B cell (primary cell): ENCODE results near the gene SYNPR. TPM values are rescaled to one million over a fixed set of nuclear protein-coding genes. Genes with fewer than 3 reads are reported as not detected.

ENCODE experiments used
- ATAC-seq: fragments of 200-7000 bp; cut with Tn5 transposase; one replicate; pipeline ENCODE4 v1.10.0; 2021; ENCODE audit warnings: low read depth, mild to moderate bottlenecking, moderate number of reproducible peaks, moderate library complexity
- CTCF ChIA-PET: fragments of 350-600 bp; sonication (Branson Sonifier 250); formaldehyde crosslinking; loops from one replicate; lab custom pipeline; 2021; ENCODE audit warnings: antibody characterized with exemption, inconsistent platforms; lab: Charles Lee
- POLR2A ChIA-PET: fragments of 350-600 bp; sonication (Branson Sonifier 250); formaldehyde crosslinking; loops from one replicate; lab custom pipeline; 2021; ENCODE audit warnings: antibody characterized with exemption; lab: Charles Lee
- DNase-seq: peaks from one replicate; pipeline ENCODE4 v3.0.0; 2013
- H2AFZ ChIP-seq: 2 replicates; pipeline ENCODE4 v1.6.1; 2012; ENCODE audit warnings: mild to moderate bottlenecking, low read depth, low read length; ENCODE audit not compliant: insufficient read depth, poor library complexity, severe bottlenecking
- H3K27ac ChIP-seq, 2 donors: 1 replicate in 1 of 2; 2 replicates in 1 of 2; pipeline ENCODE4 v1.5.1; 2012 to 2013; ENCODE audit warnings: low read length in 2 of 2, mild to moderate bottlenecking in 2 of 2, moderate library complexity in 1 of 2
- H3K27me3 ChIP-seq, 4 experiments: fragments of 200-600 bp in 1 of 4; sonication (generic) in 1 of 4; replicated peaks in 1 of 4; 1 replicate in 2 of 4; 2 replicates in 2 of 4; pipeline versions ENCODE4 v1.6.1 to v1.7.0; 2013 to 2016; ENCODE audit warnings: low read length in 3 of 4, mild to moderate bottlenecking in 2 of 4, mixed read lengths in 1 of 4, moderate library complexity in 1 of 4; ENCODE audit not compliant: insufficient read depth in 4 of 4, control insufficient read depth in 3 of 4; ENCODE audit errors: control extremely low read depth in 1 of 4
- H3K36me3 ChIP-seq, 2 experiments: replicated peaks in 1 of 2; 1 replicate in 1 of 2; 2 replicates in 1 of 2; pipeline versions ENCODE4 v1.6.1 to v1.7.1; 2013; ENCODE audit warnings: low read length in 1 of 2; ENCODE audit not compliant: insufficient read depth in 2 of 2, control insufficient read depth in 1 of 2; ENCODE audit errors: control extremely low read depth in 1 of 2, extremely low read depth in 1 of 2
- H3K4me1 ChIP-seq, 2 donors: fragments of 200-600 bp in 1 of 2; sonication (generic) in 1 of 2; 1 replicate in 1 of 2; 2 replicates in 1 of 2; pipeline versions ENCODE4 v1.5.1 to v1.6.1; 2013 to 2017; ENCODE audit warnings: low read length in 2 of 2; ENCODE audit not compliant: control insufficient read depth in 2 of 2, insufficient read depth in 2 of 2
- H3K4me2 ChIP-seq: replicated peaks from 2 replicates; pipeline ENCODE3; 2012; ENCODE audit warnings: mild to moderate bottlenecking, low read depth, low read length; ENCODE audit not compliant: poor library complexity, severe bottlenecking
- H3K4me3 ChIP-seq, 5 experiments: fragments of 200-600 bp in 1 of 5; sonication (generic) in 1 of 5; 1 replicate in 3 of 5; 2 replicates in 2 of 5; pipeline versions ENCODE4 v1.5.1 to v1.7.0; 2011 to 2016; ENCODE audit warnings: low read length in 4 of 5, mild to moderate bottlenecking in 4 of 5, low read depth in 2 of 5, control low read depth in 1 of 5, moderate library complexity in 1 of 5; ENCODE audit not compliant: insufficient read depth in 1 of 5; ENCODE audit errors: control extremely low read depth in 1 of 5, extremely low read depth in 1 of 5
- H3K79me2 ChIP-seq: fragments of 200-600 bp; sonication (generic); one replicate; pipeline ENCODE4 v1.6.0; 2016; ENCODE audit warnings: low read length; ENCODE audit not compliant: control insufficient read depth, insufficient read depth
- H3K9ac ChIP-seq: fragments of 200-600 bp; sonication (generic); 2 replicates; pipeline ENCODE4 v1.6.1; 2017; ENCODE audit warnings: mild to moderate bottlenecking, low read length, moderate library complexity
- H3K9me3 ChIP-seq, 3 donors: one replicate each; pipeline versions ENCODE4 v1.6.1 to v1.7.1; 2013; ENCODE audit warnings: low read length in 2 of 3; ENCODE audit not compliant: control insufficient read depth in 2 of 3, insufficient read depth in 1 of 3; ENCODE audit errors: control extremely low read depth in 1 of 3
- H4K20me1 ChIP-seq: 2 replicates; pipeline ENCODE4 v1.6.0; 2012; ENCODE audit warnings: mild to moderate bottlenecking, low read length; ENCODE audit not compliant: insufficient read depth, control insufficient read depth, poor library complexity, severe bottlenecking
- H3K27ac Mint-ChIP-seq: one replicate; pipeline ENCODE4 v1.8.0; 2021; ENCODE audit warnings: mixed read lengths
- H3K27me3 Mint-ChIP-seq: one replicate; pipeline ENCODE4 v1.8.0; 2021; ENCODE audit warnings: mixed read lengths
- H3K4me1 Mint-ChIP-seq: one replicate; pipeline ENCODE4 v1.8.0; 2021; ENCODE audit warnings: mixed read lengths
- H3K4me3 Mint-ChIP-seq: one replicate; pipeline ENCODE4 v1.8.0; 2021; ENCODE audit warnings: mixed read lengths
- H3K9me3 Mint-ChIP-seq: one replicate; pipeline ENCODE4 v1.8.0; 2022; ENCODE audit warnings: mixed read lengths; ENCODE audit not compliant: insufficient read depth
- CTCF ChIP-seq: fragments of 200-600 bp; IDR thresholded peaks from one replicate; pipeline ENCODE4 v1.8.0; 2022; ENCODE audit warnings: antibody characterized with exemption, mild to moderate bottlenecking
- EZH2 ChIP-seq: IDR thresholded peaks from 2 replicates; pipeline ENCODE4 v1.6.1; 2012; ENCODE audit warnings: borderline replicate concordance, low read depth, mild to moderate bottlenecking, moderate library complexity, low read length; ENCODE audit not compliant: insufficient read depth, poor library complexity, severe bottlenecking
- WGBS: methylation state at CpG from one replicate; pipeline ENCODE4 v1.1.5; 2013; ENCODE audit warnings: missing lambda C conversion rate; ENCODE audit not compliant: insufficient coverage; 5-methylcytosine and 5-hydroxymethylcytosine counted together
- intact Hi-C: fragments of 100-400 bp; cut with micrococcal nuclease; formaldehyde crosslinking; loops from one replicate; pipeline ENCODE4 v1.10.0; 2022
- polyA plus RNA-seq: library from polyadenylated mRNA; depleted of rRNA; stranded (reverse); fragments of >200 nt; gene quantifications from 2 replicates; pipeline ENCODE4 v1.2.3, GENCODE V29; 2012
- total RNA-seq, 2 donors: library from RNA; stranded (reverse); fragments of 120-200 nt in 1 of 2; gene quantifications; 1 replicate in 1 of 2; 2 replicates in 1 of 2; pipeline versions ENCODE4 v1.2.3 to v1.2.4, GENCODE V29; 2013 to 2022

The SYNPR gene
- total and polyA plus RNA-seq, 2 donors (not counting 1 experiment from before 2014, with no cell fraction given), result not detected

DNA sequence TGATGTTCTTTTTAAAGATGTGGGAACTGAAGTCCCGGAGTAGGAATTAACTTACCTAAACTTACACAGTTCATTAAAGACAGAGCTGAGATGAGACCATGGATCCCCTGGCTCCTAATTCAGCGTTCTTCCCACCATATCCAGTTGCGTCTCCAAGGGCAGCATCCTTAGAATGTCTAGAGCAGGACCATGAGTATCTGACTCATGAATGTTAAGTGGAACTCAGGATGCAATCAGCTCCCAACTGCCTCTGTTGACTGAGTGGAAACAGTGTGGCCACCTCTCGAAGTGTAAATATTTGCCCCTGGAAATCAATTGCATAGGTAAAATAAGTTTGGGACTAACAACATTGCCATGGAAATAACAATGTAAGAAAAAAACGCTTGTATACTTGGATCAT lies 376.8 kb downstream of the SYNPR start:
- H3K4me3 Mint-ChIP-seq, result no peak overlapping the region
- ATAC-seq (no peak), DNase-seq (no peak)
- POLR2A ChIA-PET, result no interaction called here
- H3K27ac Mint-ChIP-seq, result no peak overlapping the region
- Histone ChIP-seq H3K4me2 (no peak overlapping the region), H2AFZ (no peak overlapping the region), H3K27me3 (no peaks in the 10 kb centered on the region), H4K20me1 (no peaks in the 10 kb centered on the region), H3K4me1 (no peaks in the 10 kb centered on the region), H3K36me3 (no peaks in the 10 kb centered on the region), H3K9me3 (no peaks in the 10 kb centered on the region), H3K9ac (no peak overlapping the region), H3K4me3 (no peak overlapping the region), H3K79me2 (no peaks in the 10 kb centered on the region), H3K27ac (no peak overlapping the region)
- no peaks in the 10 kb centered on the region for H3K27me3 Mint-ChIP-seq
- H3K4me1 Mint-ChIP-seq, result no peaks in the 10 kb centered on the region
- no peaks in the 10 kb centered on the region for H3K9me3 Mint-ChIP-seq
- 86% methylated on average over 2 of the region's 5 CpGs for WGBS
- intact Hi-C loops, result no loop called here
- TF ChIP-seq EZH2 (no peak), CTCF (no peak)
- CTCF ChIA-PET, result no interaction called here

DNA sequence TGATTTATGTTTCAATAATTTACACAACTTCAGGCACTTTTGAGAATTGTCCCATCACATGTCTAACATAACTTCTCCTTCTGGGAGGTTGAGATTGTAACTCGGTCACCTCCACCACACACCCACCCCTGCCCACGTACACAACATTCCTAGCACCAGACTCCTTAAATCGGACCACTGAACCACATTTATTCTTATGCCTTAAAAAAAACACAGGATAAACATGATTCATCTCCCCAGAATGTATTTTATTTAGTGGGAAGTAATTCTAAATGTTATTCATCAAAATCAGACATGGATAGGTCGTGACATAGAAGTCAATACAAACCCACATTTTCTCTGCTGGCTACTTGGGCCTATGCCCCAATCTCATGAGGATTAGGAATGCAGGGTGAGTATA lies 377.4 kb downstream of the SYNPR start:
- H3K9ac ChIP-seq, result no peak overlapping the region

More for the DNA sequence above, 377.4 kb downstream of the SYNPR start:
- no peak overlapping the region for H2AFZ ChIP-seq
- H3K4me1 ChIP-seq, result no peaks in the 10 kb centered on the region
- CTCF ChIA-PET, result no interaction called here
- no peak overlapping the region for H3K4me3 ChIP-seq
- Mint-ChIP-seq H3K4me1 (no peaks in the 10 kb centered on the region), H3K27me3 (no peaks in the 10 kb centered on the region), H3K4me3 (no peak overlapping the region), H3K27ac (no peak overlapping the region), H3K9me3 (no peaks in the 10 kb centered on the region)
- H4K20me1 ChIP-seq, result no peaks in the 10 kb centered on the region
- no peak overlapping the region for H3K27ac ChIP-seq
- H3K36me3 ChIP-seq, result no peaks in the 10 kb centered on the region
- no peaks in the 10 kb centered on the region for H3K27me3 ChIP-seq
- POLR2A ChIA-PET, result no interaction called here
- no peaks in the 10 kb centered on the region for H3K9me3 ChIP-seq
- no peak for DNase-seq
- H3K4me2 ChIP-seq, result no peak overlapping the region
- TF ChIP-seq CTCF (no peak), EZH2 (no peak)
- no peak for ATAC-seq
- H3K79me2 ChIP-seq, result no peaks in the 10 kb centered on the region
- WGBS, result no CpG with 5 or more reads among the region's 4 CpGs
- intact Hi-C loops, result no loop called here
